SK-N-SH (cell line): Measurements from ENCODE around the gene OGFRL1. TPM values are rescaled to one million over a fixed set of nuclear protein-coding genes. Genes with fewer than 3 reads are reported as not detected.

Source experiments
- CTCF ChIA-PET: fragments of 300-600, 350-600 bp; formaldehyde crosslinking; extraction: SDS; loops from one replicate; lab custom pipeline; 2021; lab: Yijun Ruan, JAX
- POLR2A ChIA-PET: fragments of 350-600 bp; sonication (Branson Sonifier 250); formaldehyde crosslinking; extraction: SDS; loops from one replicate; lab custom pipeline; 2020; ENCODE audit warnings: antibody characterized with exemption, inconsistent platforms; lab: Yijun Ruan, JAX
- DNase-seq: peaks from one replicate; pipeline ENCODE4 v3.0.0; 2012
- H2AFZ ChIP-seq: fragments of 200-600 bp; sonication (generic); 2 replicates; pipeline ENCODE4 v1.8.1; 2016; ENCODE audit warnings: antibody characterized with exemption, mild to moderate bottlenecking, low read depth
- H3F3A ChIP-seq: fragments of 200-600 bp; sonication (generic); replicated peaks from 2 replicates; pipeline ENCODE3; 2016; ENCODE audit warnings: antibody characterized with exemption, mild to moderate bottlenecking; ENCODE audit not compliant: insufficient read depth
- H3K27ac ChIP-seq, 2 experiments: fragments of 200-500 bp in 1 of 2; fragments of 200-600 bp in 1 of 2; sonication (Bioruptor generic) in 1 of 2; sonication (generic), shearing (Covaris generic) in 1 of 2; 2 replicates each; pipeline versions ENCODE4 v1.5.1 to v1.6.1; 2014 to 2016; ENCODE audit warnings: low read depth in 2 of 2, inconsistent platforms in 1 of 2, low read length in 1 of 2, mild to moderate bottlenecking in 1 of 2, mixed read lengths in 1 of 2
- H3K27me3 ChIP-seq: fragments of 200-600 bp; sonication (generic), shearing (Covaris generic); 2 replicates; pipeline ENCODE4 v1.6.1; 2016; ENCODE audit warnings: mixed run types; ENCODE audit not compliant: insufficient read depth
- H3K36me3 ChIP-seq, 2 experiments: fragments of 200-500 bp in 1 of 2; fragments of 200-600 bp in 1 of 2; sonication (Bioruptor generic) in 1 of 2; sonication (generic) in 1 of 2; replicated peaks in 1 of 2; 2 replicates each; pipeline versions ENCODE3 to v1.5.1; 2014 to 2016; ENCODE audit warnings: low read length in 1 of 2, mild to moderate bottlenecking in 1 of 2; ENCODE audit not compliant: insufficient read depth in 2 of 2, control insufficient read depth in 1 of 2
- H3K4me1 ChIP-seq, 2 experiments: fragments of 200-500 bp in 1 of 2; fragments of 200-600 bp in 1 of 2; sonication (Bioruptor generic) in 1 of 2; sonication (generic), shearing (Covaris generic) in 1 of 2; 2 replicates each; pipeline versions ENCODE4 v1.5.1 to v1.6.1; 2014 to 2016; ENCODE audit warnings: low read depth in 1 of 2, low read length in 1 of 2, mixed run types in 1 of 2; ENCODE audit not compliant: insufficient read depth in 2 of 2, control insufficient read depth in 1 of 2
- H3K4me2 ChIP-seq: fragments of 200-600 bp; sonication (generic), shearing (Covaris generic); 2 replicates; pipeline ENCODE4 v1.6.1; 2017; ENCODE audit warnings: mixed run types
- H3K4me3 ChIP-seq, 2 experiments: fragments of 200-500 bp in 1 of 2; fragments of 200-600 bp in 1 of 2; sonication (Bioruptor generic) in 1 of 2; sonication (generic), shearing (Covaris generic) in 1 of 2; 2 replicates each; pipeline versions ENCODE4 v1.5.1 to v1.8.1; 2014 to 2016; ENCODE audit warnings: low read depth in 2 of 2, inconsistent platforms in 1 of 2, low read length in 1 of 2, mild to moderate bottlenecking in 1 of 2, mixed read lengths in 1 of 2, moderate library complexity in 1 of 2
- H3K79me2 ChIP-seq: fragments of 200-600 bp; sonication (generic); 2 replicates; pipeline ENCODE4 v1.8.1; 2017; ENCODE audit warnings: mild to moderate bottlenecking; ENCODE audit not compliant: insufficient read depth
- H3K9ac ChIP-seq: fragments of 200-600 bp; sonication (generic); 2 replicates; pipeline ENCODE4 v1.6.1; 2017; ENCODE audit warnings: mixed run types
- H3K9me2 ChIP-seq: fragments of 200-600 bp; sonication (generic); 2 replicates; pipeline ENCODE4 v1.6.1; 2017; ENCODE audit warnings: mixed run types
- H3K9me3 ChIP-seq: fragments of 200-600 bp; sonication (generic); 2 replicates; pipeline ENCODE4 v1.6.1; 2017; ENCODE audit warnings: mixed run types, mild to moderate bottlenecking, moderate library complexity
- H4K20me1 ChIP-seq: fragments of 200-600 bp; sonication (generic); 2 replicates; pipeline ENCODE4 v1.6.1; 2017; ENCODE audit warnings: mild to moderate bottlenecking, mixed run types; ENCODE audit not compliant: insufficient read depth
- CHD2 ChIP-seq: fragments of 150-350 bp; IDR thresholded peaks from 2 replicates; pipeline ENCODE4 v1.6.1; 2018; ENCODE audit warnings: low read length; ENCODE audit not compliant: partially characterized antibody
- EP300 ChIP-seq, 2 experiments: IDR thresholded peaks; 2 replicates each; pipeline versions ENCODE4 v1.4.0 to v1.6.1; 2012; ENCODE audit warnings: borderline replicate concordance in 1 of 2, low read depth in 1 of 2, low read length in 1 of 2
- FOSL2 ChIP-seq: IDR thresholded peaks from 2 replicates; pipeline ENCODE4 v1.4.0; 2012; ENCODE audit warnings: low read depth, mild to moderate bottlenecking, moderate library complexity, borderline replicate concordance
- FOXJ3 ChIP-seq: sonication (generic); formaldehyde crosslinking; IDR thresholded peaks from 2 replicates; pipeline ENCODE4 v1.5.1; 2020; ENCODE audit warnings: mild to moderate bottlenecking, missing genetic modification reagents
- NRF1 ChIP-seq: IDR thresholded peaks from 2 replicates; pipeline ENCODE4 v1.6.1; 2012; ENCODE audit warnings: low read depth, mild to moderate bottlenecking, low read length
- RAD21 ChIP-seq: IDR thresholded peaks from 2 replicates; pipeline ENCODE4 v1.6.1; 2012; ENCODE audit warnings: mild to moderate bottlenecking, low read length
- RCOR1 ChIP-seq: fragments of 150-350 bp; IDR thresholded peaks from 2 replicates; pipeline ENCODE4 v1.6.1; 2017; ENCODE audit warnings: antibody characterized with exemption, low read length
- RXRA ChIP-seq: IDR thresholded peaks from 2 replicates; pipeline ENCODE4 v1.4.0; 2012; ENCODE audit warnings: low read depth, mild to moderate bottlenecking, borderline replicate concordance
- SMC3 ChIP-seq: IDR thresholded peaks from 2 replicates; pipeline ENCODE4 v1.6.1; 2012; ENCODE audit warnings: low read depth, low read length, improper control_type of control experiment
- WGBS: methylation state at CpG from one replicate; pipeline ENCODE4 v1.1.6; 2017; ENCODE audit warnings: low lambda C conversion rate; 5-methylcytosine and 5-hydroxymethylcytosine counted together
- polyA plus RNA-seq, 3 experiments: library from polyadenylated mRNA; depleted of rRNA; stranded (reverse); fragments of >200 nt; gene quantifications; 2 replicates each; pipeline ENCODE4 v1.2.3, GENCODE V29; 2012
- TF ChIP-seq, protein P1 (sequence below): fragments of 150-350 bp; IDR thresholded peaks from 2 replicates; pipeline ENCODE4 v1.6.1; 2016; ENCODE audit warnings: mild to moderate bottlenecking, low read depth, low read length
- TF ChIP-seq, protein P2 (sequence below): IDR thresholded peaks from 2 replicates; pipeline ENCODE4 v1.4.0; 2012; ENCODE audit warnings: low read depth, borderline replicate concordance
- TF ChIP-seq, protein P3 (sequence below): fragments of 200-600 bp; sonication (generic); IDR thresholded peaks from 2 replicates; pipeline ENCODE4 v1.6.1; 2017; ENCODE audit warnings: antibody characterized with exemption, mild to moderate bottlenecking, moderate library complexity
- TF ChIP-seq, protein P4 (sequence below): IDR thresholded peaks from 2 replicates; pipeline ENCODE4; 2012
- TF ChIP-seq, protein P5 (sequence below): IDR thresholded peaks from 2 replicates; pipeline ENCODE4 v1.6.1; 2012; ENCODE audit warnings: mild to moderate bottlenecking, low read depth, low read length, moderate library complexity
- TF ChIP-seq, protein P6 (sequence below): IDR thresholded peaks from 2 replicates; pipeline ENCODE4 v1.4.0; 2012; ENCODE audit warnings: low read depth
- TF ChIP-seq, protein P7 (sequence below): fragments of 150-350 bp; IDR thresholded peaks from 2 replicates; pipeline ENCODE4 v1.6.1; 2017; ENCODE audit warnings: antibody characterized with exemption, low read length, low read depth, borderline replicate concordance

The OGFRL1 gene
- polyA plus RNA-seq, 1 of the 3 experiments (the other 2 are of a cell fraction) = 2.4 TPM

DNA sequence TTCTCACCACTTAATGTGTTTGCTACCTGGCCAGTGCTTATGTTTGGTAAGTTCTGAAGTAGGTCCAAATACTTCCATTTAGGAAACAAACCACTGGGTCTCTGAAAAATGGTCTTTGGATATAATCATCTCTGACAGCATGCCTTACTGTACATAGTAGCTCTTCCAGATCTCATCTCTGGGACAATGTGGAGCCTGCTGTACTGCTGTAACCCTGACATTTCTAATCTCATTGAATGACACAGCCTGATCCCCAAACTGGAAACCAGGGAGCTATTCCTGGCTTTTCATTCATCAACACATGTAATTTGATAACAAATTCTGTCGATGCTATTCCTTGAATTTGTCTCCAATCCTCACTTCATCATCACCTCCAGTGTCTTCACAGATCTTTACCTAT lies 23.5 kb downstream of the OGFRL1 start:
- H4K20me1 ChIP-seq = no peaks in the 10 kb centered on the region
- H3K4me3 ChIP-seq = no peak overlapping the region
- no peak overlapping the region for H3K4me2 ChIP-seq
- ChIA-PET POLR2A (no interaction called here), CTCF (interaction anchor here (1.7 kb wide), 1 partner anchor 9 kb away, joined by 4 read pairs; no protein-coding TSS in a partner anchor)
- H3F3A ChIP-seq = no peaks in the 10 kb centered on the region
- TF ChIP-seq, protein P1, sequence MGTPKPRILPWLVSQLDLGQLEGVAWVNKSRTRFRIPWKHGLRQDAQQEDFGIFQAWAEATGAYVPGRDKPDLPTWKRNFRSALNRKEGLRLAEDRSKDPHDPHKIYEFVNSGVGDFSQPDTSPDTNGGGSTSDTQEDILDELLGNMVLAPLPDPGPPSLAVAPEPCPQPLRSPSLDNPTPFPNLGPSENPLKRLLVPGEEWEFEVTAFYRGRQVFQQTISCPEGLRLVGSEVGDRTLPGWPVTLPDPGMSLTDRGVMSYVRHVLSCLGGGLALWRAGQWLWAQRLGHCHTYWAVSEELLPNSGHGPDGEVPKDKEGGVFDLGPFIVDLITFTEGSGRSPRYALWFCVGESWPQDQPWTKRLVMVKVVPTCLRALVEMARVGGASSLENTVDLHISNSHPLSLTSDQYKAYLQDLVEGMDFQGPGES = no peak
- TF ChIP-seq RCOR1 = no peak
- TF ChIP-seq, protein P2, sequence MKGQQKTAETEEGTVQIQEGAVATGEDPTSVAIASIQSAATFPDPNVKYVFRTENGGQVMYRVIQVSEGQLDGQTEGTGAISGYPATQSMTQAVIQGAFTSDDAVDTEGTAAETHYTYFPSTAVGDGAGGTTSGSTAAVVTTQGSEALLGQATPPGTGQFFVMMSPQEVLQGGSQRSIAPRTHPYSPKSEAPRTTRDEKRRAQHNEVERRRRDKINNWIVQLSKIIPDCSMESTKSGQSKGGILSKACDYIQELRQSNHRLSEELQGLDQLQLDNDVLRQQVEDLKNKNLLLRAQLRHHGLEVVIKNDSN = no peak
- no peak for TF ChIP-seq FOXJ3 (CRISPR knock-in tag)
- TF ChIP-seq, protein P3, sequence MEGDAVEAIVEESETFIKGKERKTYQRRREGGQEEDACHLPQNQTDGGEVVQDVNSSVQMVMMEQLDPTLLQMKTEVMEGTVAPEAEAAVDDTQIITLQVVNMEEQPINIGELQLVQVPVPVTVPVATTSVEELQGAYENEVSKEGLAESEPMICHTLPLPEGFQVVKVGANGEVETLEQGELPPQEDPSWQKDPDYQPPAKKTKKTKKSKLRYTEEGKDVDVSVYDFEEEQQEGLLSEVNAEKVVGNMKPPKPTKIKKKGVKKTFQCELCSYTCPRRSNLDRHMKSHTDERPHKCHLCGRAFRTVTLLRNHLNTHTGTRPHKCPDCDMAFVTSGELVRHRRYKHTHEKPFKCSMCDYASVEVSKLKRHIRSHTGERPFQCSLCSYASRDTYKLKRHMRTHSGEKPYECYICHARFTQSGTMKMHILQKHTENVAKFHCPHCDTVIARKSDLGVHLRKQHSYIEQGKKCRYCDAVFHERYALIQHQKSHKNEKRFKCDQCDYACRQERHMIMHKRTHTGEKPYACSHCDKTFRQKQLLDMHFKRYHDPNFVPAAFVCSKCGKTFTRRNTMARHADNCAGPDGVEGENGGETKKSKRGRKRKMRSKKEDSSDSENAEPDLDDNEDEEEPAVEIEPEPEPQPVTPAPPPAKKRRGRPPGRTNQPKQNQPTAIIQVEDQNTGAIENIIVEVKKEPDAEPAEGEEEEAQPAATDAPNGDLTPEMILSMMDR = no peak
- no peak for TF ChIP-seq SMC3
- no peak for TF ChIP-seq NRF1
- TF ChIP-seq, protein P4, sequence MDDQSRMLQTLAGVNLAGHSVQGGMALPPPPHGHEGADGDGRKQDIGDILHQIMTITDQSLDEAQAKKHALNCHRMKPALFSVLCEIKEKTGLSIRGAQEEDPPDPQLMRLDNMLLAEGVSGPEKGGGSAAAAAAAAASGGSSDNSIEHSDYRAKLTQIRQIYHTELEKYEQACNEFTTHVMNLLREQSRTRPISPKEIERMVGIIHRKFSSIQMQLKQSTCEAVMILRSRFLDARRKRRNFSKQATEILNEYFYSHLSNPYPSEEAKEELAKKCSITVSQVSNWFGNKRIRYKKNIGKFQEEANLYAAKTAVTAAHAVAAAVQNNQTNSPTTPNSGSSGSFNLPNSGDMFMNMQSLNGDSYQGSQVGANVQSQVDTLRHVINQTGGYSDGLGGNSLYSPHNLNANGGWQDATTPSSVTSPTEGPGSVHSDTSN = no peak
- TF ChIP-seq, protein P5, sequence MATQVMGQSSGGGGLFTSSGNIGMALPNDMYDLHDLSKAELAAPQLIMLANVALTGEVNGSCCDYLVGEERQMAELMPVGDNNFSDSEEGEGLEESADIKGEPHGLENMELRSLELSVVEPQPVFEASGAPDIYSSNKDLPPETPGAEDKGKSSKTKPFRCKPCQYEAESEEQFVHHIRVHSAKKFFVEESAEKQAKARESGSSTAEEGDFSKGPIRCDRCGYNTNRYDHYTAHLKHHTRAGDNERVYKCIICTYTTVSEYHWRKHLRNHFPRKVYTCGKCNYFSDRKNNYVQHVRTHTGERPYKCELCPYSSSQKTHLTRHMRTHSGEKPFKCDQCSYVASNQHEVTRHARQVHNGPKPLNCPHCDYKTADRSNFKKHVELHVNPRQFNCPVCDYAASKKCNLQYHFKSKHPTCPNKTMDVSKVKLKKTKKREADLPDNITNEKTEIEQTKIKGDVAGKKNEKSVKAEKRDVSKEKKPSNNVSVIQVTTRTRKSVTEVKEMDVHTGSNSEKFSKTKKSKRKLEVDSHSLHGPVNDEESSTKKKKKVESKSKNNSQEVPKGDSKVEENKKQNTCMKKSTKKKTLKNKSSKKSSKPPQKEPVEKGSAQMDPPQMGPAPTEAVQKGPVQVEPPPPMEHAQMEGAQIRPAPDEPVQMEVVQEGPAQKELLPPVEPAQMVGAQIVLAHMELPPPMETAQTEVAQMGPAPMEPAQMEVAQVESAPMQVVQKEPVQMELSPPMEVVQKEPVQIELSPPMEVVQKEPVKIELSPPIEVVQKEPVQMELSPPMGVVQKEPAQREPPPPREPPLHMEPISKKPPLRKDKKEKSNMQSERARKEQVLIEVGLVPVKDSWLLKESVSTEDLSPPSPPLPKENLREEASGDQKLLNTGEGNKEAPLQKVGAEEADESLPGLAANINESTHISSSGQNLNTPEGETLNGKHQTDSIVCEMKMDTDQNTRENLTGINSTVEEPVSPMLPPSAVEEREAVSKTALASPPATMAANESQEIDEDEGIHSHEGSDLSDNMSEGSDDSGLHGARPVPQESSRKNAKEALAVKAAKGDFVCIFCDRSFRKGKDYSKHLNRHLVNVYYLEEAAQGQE = no peak
- no peak for TF ChIP-seq EP300 (IDR thresholded peaks at IDR 0.05; ENCODE audit: borderline replicate concordance in 1 of 2, low read depth in 1 of 2, low read length in 1 of 2)
- TF ChIP-seq CHD2 = no peak
- TF ChIP-seq, protein P6, sequence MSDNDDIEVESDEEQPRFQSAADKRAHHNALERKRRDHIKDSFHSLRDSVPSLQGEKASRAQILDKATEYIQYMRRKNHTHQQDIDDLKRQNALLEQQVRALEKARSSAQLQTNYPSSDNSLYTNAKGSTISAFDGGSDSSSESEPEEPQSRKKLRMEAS = no peak
- no peak for TF ChIP-seq FOSL2
- no peak for TF ChIP-seq RAD21
- no peak for TF ChIP-seq RXRA
- TF ChIP-seq, protein P7, sequence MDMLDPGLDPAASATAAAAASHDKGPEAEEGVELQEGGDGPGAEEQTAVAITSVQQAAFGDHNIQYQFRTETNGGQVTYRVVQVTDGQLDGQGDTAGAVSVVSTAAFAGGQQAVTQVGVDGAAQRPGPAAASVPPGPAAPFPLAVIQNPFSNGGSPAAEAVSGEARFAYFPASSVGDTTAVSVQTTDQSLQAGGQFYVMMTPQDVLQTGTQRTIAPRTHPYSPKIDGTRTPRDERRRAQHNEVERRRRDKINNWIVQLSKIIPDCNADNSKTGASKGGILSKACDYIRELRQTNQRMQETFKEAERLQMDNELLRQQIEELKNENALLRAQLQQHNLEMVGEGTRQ = no peak
- no peak overlapping the region for H3K9ac ChIP-seq
- no peaks in the 10 kb centered on the region for H3K9me2 ChIP-seq
- H3K27me3 ChIP-seq = no peaks in the 10 kb centered on the region
- H3K27ac ChIP-seq = no peak overlapping the region
- no peak for DNase-seq
- no peaks in the 10 kb centered on the region for H3K36me3 ChIP-seq
- WGBS = 14% methylated on average over 1 of the region's 1 CpG
- no peaks in the 10 kb centered on the region for H3K79me2 ChIP-seq
- no peaks in the 10 kb centered on the region for H3K9me3 ChIP-seq
- H3K4me1 ChIP-seq = no peaks in the 10 kb centered on the region; a peak in 1 of 4 replicates
- H2AFZ ChIP-seq = no peak overlapping the region
